NOMO-1 treated with dmso at 0.1 percent for 144 hours (cell line): ENCODE results near the gene SLC39A8.
"Not testable (repeated sequence)": the region's sequence is repeated elsewhere in the genome, so short reads cannot be mapped to it uniquely, and the experiment has no call there.

ENCODE experiments used
- DNase-seq: peaks from one replicate; lab custom pipeline; 2025; ENCODE audit not compliant: unreplicated experiment; lab: John Stamatoyannopoulos, UW

Gene SLC39A8

DNA sequence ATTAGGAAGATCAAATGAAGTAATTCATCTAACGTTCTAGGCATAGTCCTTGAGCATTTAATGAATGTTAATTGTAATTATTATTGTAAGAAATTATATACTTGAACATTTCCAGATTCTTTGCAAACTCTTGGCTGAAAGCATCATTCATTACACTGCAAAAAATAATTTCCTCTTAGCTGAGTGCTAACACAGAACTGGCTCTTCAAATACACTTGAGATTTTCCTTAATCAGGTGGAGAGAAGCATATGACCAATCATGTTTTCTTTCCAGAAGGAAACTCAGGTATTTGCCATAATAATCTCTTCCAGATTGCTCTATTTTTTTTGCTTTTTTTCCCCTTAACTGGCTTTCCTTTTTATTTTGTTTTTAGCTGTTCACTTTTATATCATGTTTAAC, 42.5 kb downstream of the SLC39A8 start:
- no peak for DNase-seq

- DNase-seq = no peak
These were observed 44.1 kb downstream of the SLC39A8 start for GRCh38 chr4:102301167-102301566.

DNA sequence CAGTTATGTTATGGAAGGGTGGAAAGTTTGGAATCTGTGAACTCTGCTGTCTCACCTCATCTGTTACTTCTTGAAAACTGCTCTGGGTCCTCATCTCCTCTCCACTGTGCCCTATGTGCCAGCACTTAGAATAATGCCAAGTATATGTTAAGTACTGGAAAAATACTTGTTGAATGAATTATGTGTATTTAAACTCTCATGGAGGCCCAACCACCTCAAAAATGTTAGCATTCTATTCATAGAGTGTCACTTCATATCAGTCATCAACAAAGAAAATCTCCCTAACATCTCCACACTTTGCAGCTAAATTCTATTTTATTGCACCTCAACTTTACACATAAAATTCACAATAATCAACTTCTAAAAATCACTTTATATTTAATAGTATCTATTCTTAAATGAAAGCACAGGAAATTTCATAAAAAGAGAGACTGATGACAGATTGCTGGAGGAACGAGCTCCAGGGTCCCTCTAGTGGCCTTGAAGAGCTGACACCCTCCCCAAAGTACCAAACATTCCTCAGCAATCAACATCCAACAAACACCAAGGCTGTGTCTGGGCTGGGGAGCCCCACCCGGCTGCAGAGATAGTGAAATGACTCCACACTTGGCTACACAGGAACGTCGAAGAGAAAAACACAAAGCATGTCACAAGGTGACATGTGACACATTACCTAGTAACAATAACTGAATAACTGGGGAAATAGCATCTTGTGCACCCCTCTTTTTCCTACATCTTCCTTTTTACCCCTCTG, 45.8 kb downstream of the SLC39A8 start:
- no peak for DNase-seq

DNA sequence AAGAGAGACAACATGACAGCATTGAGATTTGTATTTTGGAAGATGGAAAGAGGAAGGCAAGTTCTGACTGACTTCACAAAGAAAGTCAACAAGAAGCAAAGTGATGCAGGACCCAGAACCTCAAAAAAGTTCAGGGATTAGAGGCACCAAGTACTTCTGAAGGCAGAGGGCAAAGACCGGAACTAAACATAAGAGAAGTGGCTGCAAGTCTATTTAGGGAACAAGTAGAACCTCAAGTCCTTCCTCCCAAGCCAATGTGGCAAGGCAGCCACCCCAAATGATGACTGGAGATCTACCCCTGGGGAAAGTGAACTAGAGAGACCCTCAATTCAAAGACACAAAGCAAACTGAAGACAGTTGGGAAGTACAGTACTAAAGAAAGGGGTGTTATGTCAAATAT, 46.6 kb downstream of the SLC39A8 start:
- peak; percentile 39 for DNase-seq

GRCh38 chr4:102295153-102295862, 50.0 kb downstream of the SLC39A8 start:
- no peak for DNase-seq

DNA sequence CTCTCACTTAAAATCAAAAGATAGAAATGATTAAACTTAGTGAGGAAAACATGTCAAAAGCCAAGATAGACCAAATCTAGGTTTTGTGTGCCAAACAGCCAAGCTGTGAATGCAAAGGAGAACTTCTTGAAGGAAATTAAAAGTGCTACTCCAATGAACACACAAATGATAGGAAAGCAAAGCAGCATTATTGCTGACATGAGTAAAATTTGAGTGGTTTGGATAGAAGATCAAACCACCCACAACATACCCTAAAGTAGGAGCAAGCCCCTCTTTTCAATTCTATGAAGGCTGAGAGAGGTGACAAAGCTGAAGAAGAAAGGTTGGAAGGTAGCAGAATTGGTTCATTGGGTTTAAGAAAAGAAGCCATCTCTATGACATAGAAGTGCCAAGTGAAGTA, 56.8 kb downstream of the SLC39A8 start:
- no peak for DNase-seq

DNA sequence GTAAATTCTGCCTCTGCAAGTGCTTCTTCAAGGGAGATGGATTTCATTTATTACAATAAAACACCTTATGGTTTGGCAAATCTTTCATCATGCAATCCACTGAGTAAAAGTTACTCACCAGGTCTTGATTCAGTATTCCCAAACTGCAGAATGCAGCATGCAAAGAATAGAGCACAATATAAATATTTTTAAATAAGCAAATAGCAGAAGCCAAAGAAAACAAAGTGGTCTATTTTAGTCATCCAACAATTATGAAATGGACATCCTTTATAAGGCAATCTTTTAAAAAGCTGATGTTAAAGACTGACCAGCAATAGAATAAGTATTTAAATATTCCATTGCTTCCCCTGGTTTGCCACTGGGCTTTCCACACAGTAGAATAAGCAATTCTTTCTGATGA, 59.5 kb downstream of the SLC39A8 start:
- DNase-seq = no peak

GRCh38 chr4:102281171-102281839, 64.0 kb downstream of the SLC39A8 start:
- DNase-seq = no peak

GRCh38 chr4:102273317-102273716, 72.0 kb downstream of the SLC39A8 start:
- not testable (repeated sequence) for DNase-seq

DNA sequence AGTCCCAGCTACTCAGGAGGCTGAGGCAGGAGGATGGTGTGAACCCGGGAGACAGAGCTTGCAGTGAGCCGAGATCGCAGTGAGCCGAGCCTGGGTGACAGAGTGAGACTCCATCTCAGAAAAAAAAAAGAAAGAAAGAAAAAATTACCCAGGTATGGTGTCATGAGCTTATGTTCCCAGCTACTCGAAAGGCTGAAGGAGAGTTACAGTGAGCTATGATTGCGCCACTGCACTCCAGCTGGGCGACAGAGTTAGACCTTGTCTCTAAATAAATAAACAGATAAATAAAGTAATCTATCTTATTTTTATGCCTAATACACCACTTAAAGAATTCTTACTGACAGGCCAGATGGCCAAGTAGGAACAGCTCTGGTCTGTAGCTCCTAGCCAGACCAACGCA, 73.0 kb downstream of the SLC39A8 start:
- no peak for DNase-seq

DNA sequence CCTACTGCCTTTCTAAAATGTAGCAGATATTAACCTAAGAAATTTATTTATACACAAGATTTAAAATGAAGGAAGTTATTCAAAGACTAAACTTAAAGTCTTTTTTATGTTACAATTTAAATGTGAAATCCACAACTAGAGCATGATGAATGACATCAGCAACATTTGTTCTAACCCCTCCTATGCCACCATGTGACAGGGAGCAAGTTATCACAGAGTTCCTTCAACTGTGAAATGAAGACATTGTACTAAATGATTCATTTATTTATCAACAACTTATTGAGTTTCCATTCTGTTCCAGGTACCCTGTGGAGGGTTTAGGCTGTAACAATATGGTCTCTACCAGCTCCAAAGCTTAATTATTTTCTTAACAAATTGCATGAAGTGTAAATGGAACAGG, 76.9 kb downstream of the SLC39A8 start:
- DNase-seq = no peak

- DNase-seq = peak; percentile 1
These were observed 82.1 kb downstream of the SLC39A8 start for GRCh38 chr4:102263024-102263787.

DNA sequence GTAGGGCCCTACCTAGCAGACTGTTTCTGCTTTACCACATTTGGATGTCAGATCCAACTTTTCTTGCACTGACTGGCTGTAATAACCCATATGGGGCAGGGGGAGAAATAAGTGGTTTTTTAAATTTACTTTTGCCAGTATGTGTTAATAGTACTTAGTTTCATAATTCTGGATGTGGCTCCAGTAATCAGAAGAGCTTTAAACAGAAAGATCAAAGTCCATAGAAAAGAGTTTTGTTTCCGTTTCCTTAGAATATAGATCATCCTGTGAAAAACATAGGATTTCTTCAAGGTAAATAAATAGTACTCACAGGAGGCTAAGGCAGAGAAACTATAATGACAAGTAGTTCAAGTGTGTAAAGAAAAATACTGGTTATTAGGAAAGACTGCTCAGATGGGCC, 85.6 kb downstream of the SLC39A8 start:
- no peak for DNase-seq

DNA sequence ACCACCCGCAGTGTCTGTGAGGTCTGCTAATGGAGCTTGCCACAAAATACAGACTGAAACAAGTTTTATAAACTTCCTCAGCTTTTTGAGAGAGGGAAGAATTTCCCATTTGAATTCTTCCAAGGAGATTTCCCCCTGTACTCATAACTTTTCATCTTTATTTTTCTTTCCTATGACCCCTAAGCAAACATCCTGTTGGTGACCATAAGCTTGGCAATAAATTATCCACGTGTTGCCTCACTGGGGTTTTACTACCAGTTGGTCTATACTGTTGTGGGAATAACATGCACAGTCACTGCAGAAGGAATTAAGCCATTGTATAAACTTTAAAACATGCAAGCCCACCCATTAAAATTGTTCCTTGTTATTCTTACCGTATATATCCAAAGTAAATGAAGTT, 86.2 kb downstream of the SLC39A8 start:
- DNase-seq = no peak

- no peak for DNase-seq
These were observed 89.0 kb downstream of the SLC39A8 start for GRCh38 chr4:102256321-102256720.

GRCh38 chr4:102253860-102254259, 91.4 kb downstream of the SLC39A8 start:
- DNase-seq = no peak

DNA sequence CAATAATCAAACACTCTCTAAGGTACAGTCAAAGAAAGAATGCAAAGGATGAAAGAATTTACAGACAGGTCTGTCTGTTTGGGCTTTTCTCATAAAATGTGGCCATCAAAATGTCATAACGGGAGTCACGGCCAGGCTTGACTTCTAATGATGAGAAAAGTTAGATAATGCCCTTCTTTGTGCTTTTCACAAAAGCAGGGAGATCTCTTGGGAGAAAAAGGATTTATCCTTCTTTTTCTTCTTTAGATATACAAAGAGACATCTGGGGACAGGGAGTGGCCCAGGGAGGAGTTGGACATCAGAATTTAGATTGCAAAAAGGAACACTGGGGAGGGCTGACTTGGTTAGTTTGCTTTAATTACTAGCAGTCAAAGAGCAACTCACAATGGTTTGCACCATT, 93.1 kb downstream of the SLC39A8 start:
- no peak for DNase-seq

DNA sequence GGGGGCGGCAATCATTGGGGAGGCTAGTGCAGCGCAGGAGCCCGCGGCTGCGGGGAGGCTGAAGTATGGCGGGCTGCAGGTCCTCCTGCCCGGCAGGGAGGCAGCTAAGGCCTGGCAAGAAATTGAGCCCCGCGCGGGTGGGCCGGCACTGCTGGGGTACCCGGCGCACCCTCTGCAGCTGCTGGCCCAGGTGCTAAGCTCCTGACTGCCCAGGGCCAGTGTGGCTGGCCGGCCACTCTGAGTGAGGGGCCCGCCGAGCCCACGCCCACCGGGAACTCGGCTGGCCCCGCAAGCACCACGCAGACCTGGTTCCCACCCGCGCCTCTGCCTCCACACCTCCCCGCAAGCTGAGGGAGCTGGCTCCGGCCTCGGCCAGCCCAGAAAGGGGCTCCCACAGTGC, 94.9 kb downstream of the SLC39A8 start:
- no peak for DNase-seq

DNA sequence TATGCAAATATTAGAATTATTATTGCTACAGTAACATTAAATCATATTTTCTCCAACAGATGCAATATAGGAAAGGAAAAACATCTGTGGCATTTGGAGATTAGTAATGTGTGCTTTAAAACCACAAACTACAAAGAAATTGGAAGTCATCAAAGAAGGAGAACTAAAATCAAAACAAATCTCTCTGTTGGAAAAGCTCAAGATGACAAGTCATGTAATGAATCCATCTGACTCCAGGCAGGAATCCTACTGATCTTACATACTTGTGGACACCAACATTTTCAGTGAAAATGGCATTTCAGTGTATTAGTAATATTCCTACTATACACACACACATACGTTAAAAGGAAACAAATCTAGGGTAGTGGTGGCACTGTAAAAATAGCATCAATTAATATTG, 98.2 kb downstream of the SLC39A8 start:
- DNase-seq = no peak

DNA sequence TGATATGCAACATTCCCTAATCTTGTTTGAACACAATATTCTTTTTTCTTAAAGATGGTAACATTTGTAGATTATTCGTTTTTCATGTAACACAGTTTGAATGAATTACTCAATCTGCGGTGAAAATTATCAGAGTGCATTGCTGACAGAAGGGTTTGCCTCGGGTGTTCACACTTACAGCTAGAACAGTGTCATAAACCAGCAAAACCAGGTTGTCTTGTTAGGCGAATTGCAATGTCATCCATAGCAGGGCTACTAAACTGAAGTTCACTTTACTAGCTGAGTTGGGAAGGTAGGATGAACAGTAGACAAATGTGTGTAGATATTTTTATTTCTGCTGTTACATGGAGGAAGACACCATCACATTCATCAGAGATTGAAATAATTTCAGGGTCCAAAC, 98.9 kb downstream of the SLC39A8 start:
- no peak for DNase-seq

DNA sequence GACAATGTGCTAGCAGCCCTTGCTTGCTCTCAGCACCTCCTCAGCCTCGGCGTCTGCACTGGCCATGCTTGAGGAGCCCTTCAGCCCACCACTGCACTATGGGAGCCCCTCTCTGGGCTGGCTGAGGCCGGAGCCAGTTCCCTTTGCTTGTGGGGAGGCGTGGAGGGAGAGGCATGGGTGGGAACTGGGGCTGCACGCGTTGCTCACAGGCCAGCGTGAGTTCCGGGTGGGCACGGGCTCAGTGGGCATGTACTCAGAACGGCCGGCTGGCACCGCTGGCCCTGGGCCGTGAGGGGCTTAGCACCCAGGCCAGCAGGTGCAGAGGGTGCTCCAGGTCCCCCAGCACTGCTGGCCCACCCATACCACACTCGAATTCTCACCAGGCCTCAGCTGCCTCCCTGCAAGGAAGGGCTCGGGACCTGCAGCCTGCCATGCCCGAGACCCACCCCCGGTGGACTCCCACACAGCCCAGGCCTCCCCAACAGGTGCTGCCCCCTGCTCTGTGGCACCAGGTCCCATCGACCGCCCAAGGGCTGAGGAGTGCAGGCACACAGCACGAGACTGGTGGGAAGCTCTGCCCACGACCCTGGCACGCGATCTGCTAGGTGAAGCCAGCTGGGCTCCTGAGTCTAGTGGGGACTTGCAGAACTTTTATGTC, 100.3 kb downstream of the SLC39A8 start:
- no peak for DNase-seq
